ENCODE results near the gene MAP3K5.

MAP3K5 gene

DNA sequence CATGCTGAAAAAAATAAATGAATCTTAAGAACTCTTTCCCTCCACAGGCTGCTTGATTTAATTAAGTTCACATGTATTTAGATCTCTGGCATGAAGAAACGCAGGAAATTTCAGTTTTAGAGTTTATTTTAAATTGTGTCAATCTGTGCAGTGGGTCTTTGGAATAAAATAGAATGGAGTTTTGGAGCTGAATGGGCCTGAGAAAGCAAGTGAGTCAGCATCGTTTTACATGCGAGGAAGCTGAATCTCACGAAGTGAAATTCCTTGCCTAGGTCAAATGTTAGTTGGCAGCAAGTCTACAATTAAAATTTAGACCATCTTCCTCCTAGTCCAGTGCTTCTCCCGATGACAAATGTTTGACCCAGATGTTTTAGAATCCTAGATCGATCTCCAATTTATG is 264.4 kb downstream of the MAP3K5 start:
- intact Hi-C loops (cut with DNase I): loop anchor here (2.0 kb wide), 1 partner anchor 59 kb away; no protein-coding TSS in a partner anchor
- DNase-seq: no peak

DNA sequence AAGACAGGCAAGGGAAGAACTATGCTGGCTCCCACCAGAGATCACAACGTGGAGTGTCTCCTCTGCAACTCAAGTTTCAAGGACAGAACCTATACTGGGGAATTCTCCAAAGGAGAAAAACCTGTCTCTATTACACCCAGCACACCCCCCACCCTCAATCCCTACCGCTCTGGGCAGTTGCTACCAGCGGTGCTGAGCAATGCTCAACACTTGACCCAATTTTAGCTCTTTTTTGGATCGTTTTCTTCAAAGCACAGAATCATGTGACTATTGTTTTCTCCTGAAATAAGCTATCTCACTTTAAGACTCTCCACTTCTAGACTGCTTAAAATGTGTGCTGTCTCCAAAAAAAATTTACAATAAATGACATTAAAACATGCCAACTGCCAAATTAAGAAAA is 265.3 kb downstream of the MAP3K5 start:
- intact Hi-C loops (cut with DNase I): loop anchor here (2.0 kb wide), 1 partner anchor 58 kb away; no protein-coding TSS in a partner anchor

DNA sequence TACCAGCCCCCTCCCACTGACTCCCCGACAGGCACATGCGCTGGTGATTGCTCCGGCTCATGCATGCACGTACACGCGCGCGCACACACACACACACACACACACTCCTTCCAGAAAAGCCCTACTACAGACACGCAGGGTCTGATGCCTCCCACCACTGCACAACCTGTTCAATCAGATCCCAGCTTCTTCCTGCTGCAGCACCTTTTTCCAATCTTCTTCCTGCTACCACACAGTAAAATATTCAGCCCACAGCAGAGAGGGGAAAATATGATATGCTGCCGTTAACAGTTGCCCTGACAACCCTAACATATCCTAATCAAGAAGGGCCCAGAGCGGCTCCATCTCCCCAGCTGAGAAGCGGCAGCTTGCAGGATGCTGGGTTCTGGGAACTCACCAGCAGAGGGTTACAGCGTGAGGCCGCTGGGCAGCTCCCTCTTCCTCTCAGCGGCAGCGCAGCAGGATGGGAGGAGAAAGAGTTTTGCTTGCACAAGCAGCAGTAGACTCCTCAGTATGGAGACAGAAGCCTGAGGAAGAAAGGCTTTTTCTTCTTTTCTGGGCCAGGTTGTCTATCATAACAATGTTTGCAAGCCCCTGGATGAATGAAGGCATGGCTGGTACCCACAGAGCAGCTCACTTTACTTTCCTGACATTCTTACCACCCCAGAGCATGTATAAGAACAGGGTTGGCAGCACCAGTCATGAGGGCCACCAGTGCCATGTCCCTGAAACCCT is 265.9 kb downstream of the MAP3K5 start:
- intact Hi-C loops (cut with DNase I): loop anchor here (2.0 kb wide), 1 partner anchor 58 kb away; no protein-coding TSS in a partner anchor
- peak; percentile 74 to 98 (median 84) for DNase-seq

More for the DNA sequence above, 265.3 kb downstream of the MAP3K5 start:
- peak in 1 of 10 donors; percentile 33 for DNase-seq

DNA sequence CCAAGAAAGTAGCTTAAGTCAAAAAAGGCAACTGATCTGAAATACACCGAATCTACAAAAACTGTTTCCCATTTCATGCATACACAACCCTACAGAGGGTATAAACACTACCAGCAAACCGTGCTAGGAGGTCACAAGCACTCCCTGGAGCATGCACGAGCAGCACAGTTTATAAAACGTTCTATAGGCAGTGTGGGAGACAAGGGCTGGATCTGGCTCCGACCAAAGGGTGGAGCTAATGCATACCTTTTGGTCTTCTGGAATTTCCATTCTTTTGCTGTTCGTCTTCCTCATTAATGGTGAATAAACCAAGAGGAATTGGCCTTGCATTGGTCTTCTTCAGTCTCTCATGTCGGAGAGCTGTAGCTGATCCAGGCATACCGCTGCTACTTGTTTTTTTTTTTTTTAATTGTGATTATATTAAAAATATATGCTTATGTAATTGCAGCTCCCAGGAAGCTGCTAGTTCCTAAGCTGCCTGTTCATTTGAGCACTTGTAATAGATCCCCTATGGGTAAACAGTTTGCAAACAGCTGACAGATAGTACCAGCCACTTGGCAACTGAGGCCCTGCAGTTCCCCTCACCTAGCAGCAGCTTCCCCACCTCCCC is 266.6 kb downstream of the MAP3K5 start:
- DNase-seq: peak in 7 of 10 donors; percentile 21 to 89 (median 44)
- intact Hi-C loops (cut with DNase I): loop anchor here (2.0 kb wide), 1 partner anchor 57 kb away; no protein-coding TSS in a partner anchor

DNA sequence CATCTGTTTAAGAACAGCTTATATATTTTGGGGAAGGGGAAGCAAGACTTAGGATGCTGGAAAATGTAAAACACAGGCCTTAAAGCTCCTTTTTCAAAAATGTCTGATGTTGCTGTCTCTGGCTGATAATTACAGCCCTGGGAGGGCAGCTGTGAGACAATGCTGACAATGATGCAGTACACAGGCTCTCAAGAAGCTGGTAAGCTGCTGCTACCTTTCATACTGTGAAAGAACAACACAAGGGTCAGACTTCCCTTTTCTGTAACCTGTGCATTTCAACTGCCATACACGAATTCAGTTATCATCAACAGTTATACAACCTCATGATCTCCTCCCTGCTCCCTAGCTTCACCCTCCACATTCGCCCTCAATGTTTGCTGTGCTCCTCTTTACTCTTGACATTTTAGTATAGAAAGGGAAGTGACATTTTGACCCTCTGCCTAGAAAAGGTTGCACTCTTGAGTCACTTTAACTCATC is 267.3 kb downstream of the MAP3K5 start:
- DNase-seq: peak in 3 of 10 donors; percentile 20 to 84 (median 41)
- intact Hi-C loops (cut with DNase I): no loop called here

DNA sequence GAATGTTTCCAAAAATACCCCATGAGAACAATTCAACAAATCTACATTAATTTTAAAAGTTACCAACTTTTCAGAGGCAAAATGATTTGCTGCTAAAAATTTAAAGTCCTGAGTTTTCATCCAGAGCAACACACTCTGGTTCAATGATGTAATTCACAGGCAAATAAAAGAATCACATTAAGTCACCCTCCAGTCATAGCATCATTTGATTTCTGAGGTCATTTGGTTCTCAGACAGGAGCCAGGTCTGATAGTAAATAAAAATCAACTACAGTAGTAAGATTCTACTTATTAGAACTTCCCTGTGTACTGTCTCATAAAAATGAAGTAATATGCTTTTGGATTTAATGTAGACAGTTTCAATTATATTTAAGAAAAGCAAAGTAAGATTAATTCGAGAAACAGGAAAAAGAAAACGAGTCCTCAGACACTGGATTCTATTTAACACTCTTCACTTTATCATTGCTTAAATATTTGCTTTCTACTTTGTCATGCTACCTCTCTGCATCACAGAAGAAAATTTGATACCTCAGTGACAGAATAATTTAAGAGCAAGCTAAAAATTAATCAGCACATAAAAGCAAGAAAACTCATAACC is 267.8 kb downstream of the MAP3K5 start:
- intact Hi-C loops (cut with DNase I): no loop called here
- no peak for DNase-seq

DNA sequence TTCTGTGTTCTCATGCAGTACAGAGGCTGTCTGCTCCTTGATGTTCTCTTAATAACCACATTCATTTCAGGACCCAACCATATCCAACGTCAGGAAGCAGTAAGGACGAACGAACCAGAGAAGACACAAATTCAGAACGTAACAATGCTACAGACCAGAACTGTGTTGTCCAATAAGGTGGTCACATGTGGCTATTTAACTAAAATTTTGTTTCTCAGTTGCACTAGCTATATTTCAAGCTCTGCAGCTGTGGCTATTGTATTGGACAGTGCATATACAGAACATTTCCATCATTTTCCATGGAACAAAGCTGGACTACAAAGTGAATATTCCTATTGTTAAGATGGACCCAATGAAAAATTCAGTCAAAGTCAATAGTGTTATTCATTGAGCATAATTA is 269.1 kb downstream of the MAP3K5 start:
- intact Hi-C loops (cut with DNase I): no loop called here
- no peak for DNase-seq

DNA sequence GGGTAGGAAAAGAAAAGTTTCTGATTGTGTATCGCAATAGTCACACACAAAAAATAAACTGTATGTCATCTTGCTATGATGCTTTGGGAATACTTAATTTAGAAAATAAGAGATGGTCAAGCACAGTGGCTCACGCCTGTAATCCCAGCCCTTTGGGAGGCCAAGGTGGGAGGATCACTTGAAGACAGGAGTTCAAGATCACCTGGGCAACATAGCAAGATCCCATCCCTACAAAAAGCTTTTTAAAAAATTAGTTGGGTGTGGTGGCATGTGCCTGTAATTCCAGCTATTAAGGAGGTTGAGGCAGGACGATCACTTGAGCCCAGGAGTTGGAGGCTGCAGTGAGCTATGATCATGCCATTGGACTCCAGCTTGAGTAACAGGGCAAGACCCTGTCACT is 269.6 kb downstream of the MAP3K5 start:
- no peak for DNase-seq
- intact Hi-C loops (cut with DNase I): no loop called here

DNA sequence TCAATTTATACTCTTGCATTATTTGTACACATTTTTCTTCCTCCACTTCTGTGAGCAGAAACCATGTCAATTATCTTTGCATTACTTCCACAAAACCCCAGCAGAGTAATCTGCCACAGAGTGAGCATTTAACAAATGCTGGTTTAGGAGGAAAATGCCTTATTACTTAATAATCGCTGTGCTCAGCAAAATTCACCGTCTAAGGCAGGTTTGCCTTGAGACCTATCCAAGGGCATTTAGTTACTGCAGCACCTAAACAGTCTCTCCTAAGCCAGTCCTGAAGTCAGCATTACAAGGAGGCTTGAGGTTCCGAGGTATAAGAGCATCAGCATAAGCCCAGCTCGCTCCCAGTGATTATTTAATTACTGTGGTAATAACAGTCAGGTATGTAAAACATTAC is 270.4 kb downstream of the MAP3K5 start:
- intact Hi-C loops (cut with DNase I): no loop called here
- DNase-seq: no peak

DNA sequence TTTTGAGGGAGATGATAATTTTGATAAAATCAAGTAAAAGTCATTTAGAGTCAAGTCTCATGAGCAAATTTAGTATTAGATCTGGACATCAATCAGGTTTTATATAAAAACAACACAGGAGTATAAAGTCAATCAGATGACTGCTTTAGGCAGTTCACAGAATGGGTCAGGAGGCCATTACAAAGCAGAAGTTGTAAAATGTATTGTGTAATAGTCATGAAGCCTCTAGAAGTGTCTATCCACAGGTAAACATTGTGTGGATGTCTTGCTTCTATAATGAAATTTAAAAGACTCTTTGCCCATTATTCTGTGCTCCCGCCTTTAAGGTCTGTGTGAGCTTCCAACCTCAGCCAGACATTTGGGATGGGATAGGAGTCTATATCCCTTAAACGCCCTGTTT is 270.9 kb downstream of the MAP3K5 start:
- intact Hi-C loops (cut with DNase I): no loop called here
- DNase-seq: no peak

DNA sequence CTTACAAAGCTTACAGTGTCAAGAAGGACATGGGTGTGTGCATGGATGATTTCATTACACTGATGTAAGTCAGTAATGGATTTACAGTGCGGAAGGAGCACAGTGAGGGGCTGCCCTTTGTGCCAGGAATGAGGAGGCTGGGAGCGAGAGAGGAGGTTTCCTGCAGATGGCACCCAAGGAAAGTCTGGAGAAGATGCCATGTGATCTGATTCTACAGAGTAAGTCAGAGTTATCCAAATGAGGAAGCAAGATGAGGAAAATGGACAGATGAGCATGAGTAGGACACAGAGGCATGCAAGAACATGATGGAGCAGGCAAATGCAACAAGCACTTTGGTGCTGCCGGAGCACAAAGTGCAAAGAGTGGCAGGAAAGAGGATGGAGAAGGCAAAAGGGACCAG is 271.8 kb downstream of the MAP3K5 start:
- intact Hi-C loops (cut with DNase I): no loop called here
- DNase-seq: no peak

DNA sequence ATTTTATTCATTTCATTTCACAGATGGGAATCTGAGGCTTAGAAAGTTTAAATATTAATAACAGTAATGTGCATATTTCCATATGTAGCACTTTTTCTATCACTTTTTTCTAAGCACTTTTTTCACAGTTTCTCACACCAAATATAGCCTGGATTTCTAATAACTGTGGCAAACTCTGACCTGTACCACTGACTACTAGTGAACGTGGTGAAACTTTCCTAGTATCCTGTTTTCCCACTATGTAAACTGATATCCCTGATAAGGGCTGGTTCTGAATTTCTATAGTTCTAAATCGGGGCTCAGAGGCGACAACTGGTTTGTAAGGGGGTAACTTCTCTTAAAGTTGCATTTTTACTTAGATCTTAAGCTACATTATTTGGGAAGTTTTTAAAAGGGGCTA is 274.7 kb downstream of the MAP3K5 start:
- intact Hi-C loops (cut with DNase I): no loop called here

DNA sequence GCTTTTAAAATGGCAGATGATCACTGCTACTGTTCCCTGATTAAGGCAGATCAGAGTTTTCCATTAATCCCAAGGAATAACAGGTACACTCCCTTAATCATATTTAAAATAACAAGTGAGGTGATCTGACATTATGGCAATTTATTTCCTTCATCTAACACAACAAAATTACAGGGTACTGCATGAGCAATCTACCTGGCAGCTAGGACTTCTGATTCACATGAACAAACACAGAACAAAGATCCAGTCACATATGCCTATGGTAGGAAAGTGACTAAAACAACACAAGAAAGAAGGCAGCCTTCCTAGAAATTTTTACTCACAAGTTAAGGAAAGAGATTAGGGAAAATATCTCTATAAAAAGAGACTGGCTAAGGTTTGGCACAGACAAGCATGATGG is 275.3 kb downstream of the MAP3K5 start:
- no peak for DNase-seq
- intact Hi-C loops (cut with DNase I): no loop called here

More for the DNA sequence above, 274.7 kb downstream of the MAP3K5 start:
- no peak for DNase-seq

DNA sequence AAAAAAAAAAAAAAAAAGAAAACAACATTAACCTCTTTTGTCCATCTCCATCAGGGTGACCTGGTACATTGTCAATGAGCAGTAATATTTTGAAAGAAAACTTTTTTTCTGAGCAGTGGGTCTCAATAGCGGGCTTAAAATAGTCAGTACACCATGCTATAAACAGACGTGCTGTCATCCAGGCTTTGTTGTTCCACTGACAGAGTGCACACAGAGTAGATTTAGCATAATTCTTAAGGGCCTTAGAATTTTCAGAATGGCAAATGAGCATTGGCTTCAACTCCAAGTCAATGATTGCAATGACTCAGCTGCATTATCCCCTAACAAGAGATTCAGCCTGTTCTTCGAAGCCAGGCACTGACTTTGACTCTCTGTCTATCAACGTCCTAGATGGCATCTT is 277.7 kb downstream of the MAP3K5 start:
- intact Hi-C loops (cut with DNase I): no loop called here
- DNase-seq: no peak

DNA sequence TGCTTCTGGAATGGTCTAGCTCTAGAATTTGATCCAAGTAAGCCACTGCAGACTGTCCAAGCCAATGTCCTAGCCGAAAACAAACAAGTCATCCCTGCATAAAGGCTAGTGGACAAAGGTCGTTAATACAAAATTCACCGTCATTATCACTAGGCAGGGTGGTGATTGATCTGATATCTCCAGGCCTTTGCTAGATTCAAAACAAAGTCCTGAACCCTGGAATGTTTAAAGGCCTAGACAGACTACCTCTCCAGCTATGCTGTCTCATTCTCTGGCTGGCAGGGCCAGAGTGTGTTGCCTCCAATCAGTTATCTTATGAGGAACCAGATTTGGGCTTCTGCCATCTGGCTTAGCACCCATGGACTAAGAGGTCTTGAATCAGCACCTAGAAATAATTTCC is 280.4 kb downstream of the MAP3K5 start:
- no peak for DNase-seq
- intact Hi-C loops (cut with DNase I): no loop called here

DNA sequence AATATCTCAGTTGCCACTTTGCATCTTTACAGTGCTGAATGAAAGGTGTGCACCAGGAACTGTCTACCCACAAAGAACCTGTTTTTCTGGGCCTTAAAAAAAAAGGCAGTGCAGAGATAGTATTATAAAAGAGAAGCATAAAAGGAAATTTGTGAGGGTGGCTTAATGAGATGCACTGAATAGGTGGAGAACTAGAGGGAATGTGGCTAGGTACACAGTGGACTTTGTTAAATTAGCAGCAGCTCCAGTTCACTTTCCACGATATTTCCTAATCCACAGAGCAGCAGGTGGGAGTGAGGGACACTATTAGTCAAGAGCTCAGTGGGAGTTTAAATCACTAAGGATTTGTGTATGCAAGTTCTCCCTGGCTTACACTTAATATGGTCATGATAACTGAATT is 280.9 kb downstream of the MAP3K5 start:
- no peak for DNase-seq
- intact Hi-C loops (cut with DNase I): no loop called here

DNA sequence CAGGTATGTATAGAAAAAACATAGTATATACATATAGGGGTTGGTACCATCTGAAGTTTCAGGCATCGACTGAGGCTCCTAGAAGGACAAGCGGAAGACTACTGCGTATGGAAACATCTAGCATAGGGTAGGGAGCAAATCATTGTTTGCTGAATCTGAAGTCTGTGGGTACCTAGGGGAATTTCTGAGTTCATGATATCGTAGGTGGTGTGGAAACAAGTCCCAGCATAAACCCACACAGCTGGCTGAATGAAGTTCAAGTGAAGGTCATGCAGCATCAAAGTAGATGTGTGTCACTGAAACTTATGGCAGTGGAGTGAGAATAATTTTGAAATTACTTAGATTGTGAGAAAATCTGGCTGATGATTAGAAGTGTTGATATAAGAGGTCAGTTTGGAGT is 281.5 kb downstream of the MAP3K5 start:
- intact Hi-C loops (cut with DNase I): no loop called here
- DNase-seq: no peak

DNA sequence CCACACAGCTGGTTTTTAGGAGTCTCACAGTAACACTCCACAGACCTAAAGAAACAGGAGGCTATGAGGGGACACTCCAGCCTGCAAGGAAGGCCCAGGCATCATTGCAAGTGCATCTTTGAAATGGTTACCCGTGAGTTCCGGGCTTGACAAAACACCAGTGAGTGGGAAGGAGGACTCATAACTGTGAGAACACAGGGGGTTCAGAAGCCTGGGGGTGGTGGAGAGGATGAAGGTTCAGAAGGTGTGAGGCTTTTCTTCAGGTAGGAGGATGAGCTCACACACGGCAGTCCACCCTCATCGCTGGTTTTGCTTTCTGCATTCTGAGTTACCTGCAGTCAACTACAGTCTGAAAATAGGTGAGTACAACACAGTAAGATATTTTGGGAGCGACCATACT is 282.0 kb downstream of the MAP3K5 start:
- intact Hi-C loops (cut with DNase I): no loop called here

DNA sequence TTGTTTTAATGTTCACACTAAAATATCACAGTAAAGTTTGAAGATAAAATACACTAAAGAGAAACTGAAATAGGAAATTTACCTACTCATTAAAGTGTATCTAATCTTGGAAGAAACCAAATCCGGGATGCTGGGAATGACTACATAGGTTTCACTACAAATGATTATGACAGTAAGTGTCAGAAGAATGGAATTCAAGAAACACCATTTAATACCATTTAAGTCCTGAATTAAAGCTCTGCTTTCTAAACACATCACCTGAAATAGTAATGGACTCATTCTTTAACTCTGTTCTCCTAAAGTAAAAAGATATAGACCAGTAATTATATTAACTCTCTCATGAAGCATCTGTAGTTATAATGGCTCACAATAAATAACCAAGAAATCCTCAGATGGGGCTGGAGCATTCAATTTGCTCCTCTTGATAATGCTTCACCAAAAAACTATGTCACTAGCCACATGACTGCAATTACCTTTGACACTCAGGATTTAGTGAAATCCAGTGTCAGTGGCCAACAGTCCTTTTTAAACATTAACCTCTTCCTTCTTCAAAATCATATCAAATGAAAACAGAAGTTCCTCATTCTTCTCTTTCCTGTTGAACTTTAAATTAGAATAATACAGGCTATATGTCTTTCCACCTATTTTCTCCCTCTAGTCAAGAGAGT is 283.4 kb downstream of the MAP3K5 start:
- no peak for DNase-seq
- intact Hi-C loops (cut with DNase I): no loop called here

More for the DNA sequence above, 282.0 kb downstream of the MAP3K5 start:
- DNase-seq: no peak
